AG04450 (cell line): Measurements from ENCODE around the gene TNFRSF18. TPM values are rescaled to one million over a fixed set of nuclear protein-coding genes. Genes with fewer than 3 reads are reported as not detected.
A peak's percentile ranks its signal among the peaks of the same experiment; 100 is the strongest.

Experiments
- CTCF ChIA-PET: fragments of 300-600, 350-600 bp; formaldehyde crosslinking; extraction: SDS; loops from one replicate; lab custom pipeline; 2022; ENCODE audit warnings: antibody characterized with exemption, inconsistent platforms; lab: Charles Lee
- POLR2A ChIA-PET: fragments of 350-600 bp; formaldehyde crosslinking; extraction: SDS; loops from one replicate; lab custom pipeline; 2021; ENCODE audit warnings: antibody characterized with exemption, inconsistent platforms; lab: Yijun Ruan, JAX
- DNase-seq: peaks from one replicate; pipeline ENCODE4 v3.0.0-alpha.2; 2011; ENCODE audit warnings: low read depth, low spot score
- H3K27ac ChIP-seq: one replicate; pipeline ENCODE4 v1.5.1; 2012; ENCODE audit warnings: low read depth, low read length, control low read depth
- H3K27me3 ChIP-seq: one replicate; pipeline ENCODE4 v1.6.0; 2012; ENCODE audit warnings: low read length; ENCODE audit not compliant: control insufficient read depth, insufficient read depth
- H3K4me3 ChIP-seq: 2 replicates; pipeline ENCODE4 v1.5.1; 2011; ENCODE audit warnings: mild to moderate bottlenecking, low read depth, low read length, control low read depth
- H3K9me3 ChIP-seq: 2 replicates; pipeline ENCODE4 v1.5.1; 2012; ENCODE audit warnings: low read length; ENCODE audit not compliant: control insufficient read depth, insufficient read depth
- CTCF ChIP-seq: IDR thresholded peaks from 2 replicates; pipeline ENCODE4 v1.5.1; 2011; ENCODE audit warnings: low read depth, low read length, control low read depth, inconsistent platforms
- polyA plus RNA-seq: library from polyadenylated mRNA; depleted of rRNA; stranded (reverse); fragments of >200 nt; gene quantifications from 2 replicates; pipeline ENCODE4 v1.2.3, GENCODE V29; 2011

TNFRSF18 gene
- polyA plus RNA-seq, 1 experiment, result 1.0 TPM

DNA sequence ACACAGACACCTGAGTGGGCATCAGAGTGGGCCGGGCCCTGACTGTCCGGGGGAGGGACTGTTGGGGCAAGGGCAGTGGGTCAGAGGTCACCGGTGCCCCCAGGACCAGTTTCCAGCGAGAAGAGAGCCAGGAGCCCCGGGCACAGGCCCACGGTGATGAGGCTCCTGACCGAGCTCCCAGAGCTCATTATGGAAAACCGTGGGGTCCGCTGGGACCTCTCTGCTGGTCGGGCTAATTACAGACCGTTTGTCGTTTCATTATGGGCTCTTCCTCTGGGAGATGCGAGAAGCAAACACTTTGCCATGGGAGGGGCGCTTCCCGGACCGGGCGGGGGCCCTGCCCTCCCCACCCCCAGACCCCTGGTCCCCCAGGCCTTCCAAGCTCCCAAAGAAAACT, 44.7 kb downstream of the TNFRSF18 start:
- DNase-seq, result no peak
- ChIA-PET POLR2A (no interaction called here), CTCF (interaction anchor here (0.6 kb wide), 1 partner anchor 71 kb away, joined by 3 read pairs; the partner anchor contains the start of gene B3GALT6)
- no peak for TF ChIP-seq CTCF
- no peak overlapping the region for H3K27ac ChIP-seq
- peaks cover 4% of the 10 kb centered on the region; the same call in 1 of the 2 replicates for H3K9me3 ChIP-seq
- H3K4me3 ChIP-seq, result no peak overlapping the region
- H3K27me3 ChIP-seq, result peaks cover 17% of the 10 kb centered on the region

DNA sequence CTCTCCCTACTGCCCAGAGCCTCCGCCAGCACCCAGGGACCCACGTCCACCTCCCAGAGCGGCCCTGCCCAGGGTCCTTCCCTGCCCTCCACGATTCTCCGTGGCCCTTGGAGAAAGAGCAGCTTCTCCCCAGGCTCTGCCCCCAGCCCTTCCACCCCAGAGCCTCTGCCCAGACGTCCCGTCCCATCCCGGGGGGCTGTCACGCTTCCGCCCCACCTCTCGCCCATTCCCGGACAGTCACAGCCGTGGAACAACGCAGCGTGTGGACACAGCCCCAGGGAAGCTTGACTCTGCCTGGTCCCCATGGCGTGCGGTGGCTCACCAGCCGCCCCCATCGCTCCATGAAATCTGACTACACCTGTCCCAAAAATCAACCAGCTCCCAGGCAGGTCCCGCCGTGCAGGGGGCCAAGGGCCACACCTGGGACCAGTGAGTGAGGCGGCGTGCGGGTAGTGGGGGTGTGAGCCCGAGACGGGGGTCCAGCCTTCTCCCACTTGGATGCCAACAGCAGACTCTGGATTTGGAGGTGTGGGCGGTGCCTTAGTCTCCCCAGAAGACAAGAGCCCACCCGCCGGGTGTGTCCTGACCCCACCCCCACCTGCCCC, 45.2 kb downstream of the TNFRSF18 start:
- DNase-seq, result no peak
- Histone ChIP-seq H3K27me3 (peaks cover 17% of the 10 kb centered on the region), H3K27ac (no peak overlapping the region), H3K9me3 (peaks cover 7% of the 10 kb centered on the region; the same call in 1 of the 2 replicates), H3K4me3 (no peak overlapping the region)
- ChIA-PET POLR2A (no interaction called here), CTCF (no interaction called here)
- TF ChIP-seq CTCF, result no peak

- Histone ChIP-seq H3K9me3 (peaks cover 8% of the 10 kb centered on the region; the same call in 1 of the 2 replicates), H3K4me3 (no peak overlapping the region), H3K27me3 (peaks cover 15% of the 10 kb centered on the region), H3K27ac (no peak overlapping the region)
- ChIA-PET CTCF (no interaction called here), POLR2A (no interaction called here)
- DNase-seq, result no peak
- TF ChIP-seq CTCF, result no peak
Observed at GRCh38 chr1:1160281-1160930, 46.0 kb downstream of the TNFRSF18 start.

DNA sequence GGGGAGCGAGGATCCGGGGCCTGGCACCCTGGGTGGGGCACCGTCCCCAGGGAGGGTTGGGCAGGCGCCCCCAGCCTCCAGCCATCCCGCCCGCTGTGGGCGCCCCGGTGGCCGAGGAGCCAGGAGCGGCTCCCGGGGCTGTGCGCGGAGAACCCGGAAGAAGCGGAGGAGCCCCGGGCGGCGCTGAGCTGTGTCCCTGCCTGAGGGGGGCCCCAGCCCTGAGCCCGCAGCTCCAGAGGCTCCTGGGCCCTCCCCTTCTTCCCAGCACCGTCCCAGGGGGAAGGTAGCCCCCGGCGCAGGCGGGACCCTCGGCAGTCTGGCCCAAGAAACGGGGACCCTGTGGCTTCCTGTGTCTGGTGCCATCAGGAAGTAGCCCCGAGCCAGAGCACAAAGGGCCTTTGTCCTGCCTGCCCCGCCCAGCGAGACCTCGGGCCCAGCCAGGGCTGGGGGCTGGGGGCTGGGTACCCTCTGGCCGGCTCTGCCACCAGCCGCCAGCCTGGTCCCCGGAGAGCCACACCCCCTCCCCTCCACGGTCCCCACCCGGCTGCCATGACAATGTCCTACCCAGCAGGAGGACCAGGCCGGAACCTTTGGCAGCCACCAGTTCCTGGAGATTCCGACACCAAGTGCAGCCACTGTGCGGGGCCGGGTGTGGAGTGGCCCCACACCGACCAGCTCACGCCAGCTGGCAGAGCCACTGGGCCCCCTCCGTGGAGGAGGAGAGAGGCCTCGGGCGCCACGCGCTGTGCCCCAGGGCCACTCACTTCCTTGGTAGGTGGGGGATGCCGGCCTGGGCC, 48.3 kb downstream of the TNFRSF18 start:
- POLR2A ChIA-PET, result no interaction called here
- peak overlapping the region; percentile 57 for H3K27ac ChIP-seq
- H3K9me3 ChIP-seq, result peaks cover 10% of the 10 kb centered on the region
- no peak for TF ChIP-seq CTCF
- H3K4me3 ChIP-seq, result peak overlapping the region; percentile 59
- peaks cover 6% of the 10 kb centered on the region for H3K27me3 ChIP-seq
- CTCF ChIA-PET, result no interaction called here
- no peak for DNase-seq

- no peak for TF ChIP-seq CTCF
- H3K4me3 ChIP-seq, result peak overlapping the region; percentile 59
- CTCF ChIA-PET, result no interaction called here
- peak overlapping the region; percentile 57 for H3K27ac ChIP-seq
- peaks cover 2% of the 10 kb centered on the region for H3K27me3 ChIP-seq
- POLR2A ChIA-PET, result no interaction called here
- peaks cover 16% of the 10 kb centered on the region for H3K9me3 ChIP-seq
- peak; percentile 50 for DNase-seq
Observed at GRCh38 chr1:1157426-1157913, 48.9 kb downstream of the TNFRSF18 start.
